Mesenchymal stem cell (in vitro differentiated cells and primary cell): ENCODE data around the gene ISOC2.

Experiments used
- DNase-seq: peaks from one replicate; pipeline ENCODE4 v3.0.0-alpha.2; 2013
- H2AFZ ChIP-seq: one replicate; pipeline ENCODE4 v1.6.1; 2013; ENCODE audit warnings: low read depth, mild to moderate bottlenecking, control low read depth, inconsistent platforms, low read length, moderate library complexity
- H2AK5ac ChIP-seq: 2 replicates; pipeline ENCODE4 v1.6.1; 2013; ENCODE audit warnings: low read length, moderate library complexity, mild to moderate bottlenecking, inconsistent platforms; ENCODE audit not compliant: severe bottlenecking
- H2BK120ac ChIP-seq: one replicate; pipeline ENCODE4 v1.6.1; 2013; ENCODE audit warnings: low read depth, mild to moderate bottlenecking, inconsistent platforms, low read length, moderate library complexity
- H2BK12ac ChIP-seq, 2 experiments: one replicate each; pipeline ENCODE4 v1.6.1; 2013; ENCODE audit warnings: inconsistent platforms in 2 of 2, low read length in 2 of 2, mild to moderate bottlenecking in 2 of 2, moderate library complexity in 2 of 2, control low read depth in 1 of 2
- H2BK15ac ChIP-seq: one replicate; pipeline ENCODE4 v1.6.1; 2013; ENCODE audit warnings: mild to moderate bottlenecking, low read depth, inconsistent platforms; ENCODE audit not compliant: poor library complexity, severe bottlenecking
- H2BK5ac ChIP-seq: 2 replicates; pipeline ENCODE4 v1.6.1; 2013; ENCODE audit warnings: low read depth, mild to moderate bottlenecking, low read length, control low read depth, inconsistent platforms; ENCODE audit not compliant: poor library complexity, severe bottlenecking
- H3K14ac ChIP-seq, 2 experiments: one replicate each; pipeline ENCODE4 v1.6.1; 2013; ENCODE audit warnings: inconsistent platforms in 2 of 2, low read length in 2 of 2, control low read depth in 1 of 2, mild to moderate bottlenecking in 1 of 2, moderate library complexity in 1 of 2
- H3K18ac ChIP-seq, 2 experiments: one replicate each; pipeline ENCODE4 v1.6.1; 2013; ENCODE audit warnings: inconsistent platforms in 2 of 2, low read length in 2 of 2, control low read depth in 1 of 2, low read depth in 1 of 2, mild to moderate bottlenecking in 1 of 2
- H3K23ac ChIP-seq, 2 experiments: one replicate each; pipeline ENCODE4 v1.6.1; 2013; ENCODE audit warnings: inconsistent platforms in 2 of 2, low read length in 2 of 2, mild to moderate bottlenecking in 2 of 2, moderate library complexity in 2 of 2, control low read depth in 1 of 2
- H3K27ac ChIP-seq: 2 replicates; pipeline ENCODE4 v1.5.1; 2013; ENCODE audit warnings: mild to moderate bottlenecking, moderate library complexity, low read length, control low read depth, inconsistent platforms; ENCODE audit not compliant: poor library complexity, severe bottlenecking
- H3K27me3 ChIP-seq, 2 experiments: 2 replicates each; pipeline versions ENCODE4 v1.6.1 to v1.7.0; 2013; ENCODE audit warnings: low read length in 2 of 2, mild to moderate bottlenecking in 2 of 2, moderate library complexity in 2 of 2, control low read depth in 1 of 2, inconsistent platforms in 1 of 2; ENCODE audit not compliant: control insufficient read depth in 1 of 2, insufficient read depth in 1 of 2
- H3K36me3 ChIP-seq, 2 experiments: 2 replicates each; pipeline versions ENCODE4 v1.6.1 to v1.7.0; 2013; ENCODE audit warnings: low read length in 2 of 2, control low read depth in 1 of 2, inconsistent platforms in 1 of 2, low read depth in 1 of 2, mild to moderate bottlenecking in 1 of 2; ENCODE audit not compliant: insufficient read depth in 2 of 2, control insufficient read depth in 1 of 2
- H3K4ac ChIP-seq, 2 experiments: one replicate each; pipeline ENCODE4 v1.6.1; 2013; ENCODE audit warnings: inconsistent platforms in 2 of 2, low read length in 2 of 2, mild to moderate bottlenecking in 2 of 2, moderate library complexity in 2 of 2, control low read depth in 1 of 2, low read depth in 1 of 2
- H3K4me1 ChIP-seq: 2 replicates; pipeline ENCODE4 v1.6.1; 2013; ENCODE audit warnings: low read depth, low read length, control low read depth; ENCODE audit not compliant: control insufficient read depth, insufficient read depth
- H3K4me2 ChIP-seq: 2 replicates; pipeline ENCODE4 v1.6.1; 2013; ENCODE audit warnings: low read length, mild to moderate bottlenecking, inconsistent platforms; ENCODE audit not compliant: poor library complexity, severe bottlenecking
- H3K4me3 ChIP-seq, 2 experiments: 2 replicates each; pipeline versions ENCODE4 v1.5.1 to v1.7.0; 2013; ENCODE audit warnings: low read length in 2 of 2, mild to moderate bottlenecking in 2 of 2, control low read depth in 1 of 2, low read depth in 1 of 2; ENCODE audit not compliant: insufficient read depth in 1 of 2
- H3K79me1 ChIP-seq: replicated peaks from 2 replicates; pipeline ENCODE4 v1.6.1; 2013; ENCODE audit warnings: mild to moderate bottlenecking, control low read depth, low read length, inconsistent platforms; ENCODE audit not compliant: poor library complexity, severe bottlenecking
- H3K9ac ChIP-seq: 2 replicates; pipeline ENCODE4 v1.7.0; 2013; ENCODE audit warnings: mild to moderate bottlenecking, low read length, moderate library complexity
- H3K9me3 ChIP-seq: 2 replicates; pipeline ENCODE4 v1.7.0; 2013; ENCODE audit warnings: mild to moderate bottlenecking, low read length; ENCODE audit not compliant: control insufficient read depth
- H4K8ac ChIP-seq: one replicate; pipeline ENCODE4 v1.6.1; 2013; ENCODE audit warnings: inconsistent platforms, mild to moderate bottlenecking, low read length, moderate library complexity
- H4K91ac ChIP-seq: one replicate; pipeline ENCODE4 v1.6.1; 2013; ENCODE audit warnings: mild to moderate bottlenecking, low read length, inconsistent platforms
- WGBS: methylation state at CpG from one replicate; pipeline ENCODE4 v1.1.7; 2013; ENCODE audit warnings: mixed read lengths; 5-methylcytosine and 5-hydroxymethylcytosine counted together

Gene ISOC2

DNA sequence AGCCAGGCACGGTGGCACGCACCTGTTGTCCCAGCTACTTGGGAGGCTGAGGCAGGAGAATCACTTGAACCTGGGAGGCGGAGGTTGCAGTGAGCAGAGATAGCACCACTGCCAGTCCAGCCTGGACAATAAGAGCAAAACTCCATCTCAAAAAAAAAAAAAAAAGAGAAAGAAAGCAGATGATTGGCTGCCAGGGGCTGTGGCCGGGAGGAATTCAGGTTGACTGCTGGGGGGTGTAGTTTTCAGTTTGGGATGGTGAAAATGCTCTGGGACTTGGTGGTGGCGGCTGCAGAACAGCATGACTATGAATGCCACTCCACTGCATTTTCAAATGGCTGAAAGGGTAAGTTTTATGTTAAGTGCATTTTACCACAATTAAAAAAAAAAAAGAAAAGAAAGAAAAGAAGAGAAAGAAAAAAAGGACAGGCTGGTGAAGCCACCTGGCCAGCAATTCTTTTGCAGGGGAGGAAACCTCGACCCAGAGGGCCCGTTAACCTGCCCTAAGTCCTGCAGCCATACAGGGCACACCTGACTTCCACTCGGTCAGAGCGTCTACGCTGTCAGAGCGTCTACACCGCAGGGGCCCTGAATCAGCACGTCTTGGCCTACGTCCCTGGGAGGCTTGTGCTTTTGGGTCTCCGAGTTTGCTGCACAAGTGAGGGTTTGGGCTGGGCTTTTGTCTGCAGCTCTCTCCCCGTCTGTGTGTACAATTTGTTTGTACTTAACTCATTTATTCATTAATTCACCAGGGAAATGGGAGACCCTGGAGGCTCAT is 3.6 kb downstream of the ISOC2 start:
- Histone ChIP-seq H2BK15ac (no peak overlapping the region), H3K4me2 (no peak overlapping the region), H3K79me1 (peaks cover 24% of the 10 kb centered on the region), H2BK12ac (no peak overlapping the region), H3K9me3 (no peaks in the 10 kb centered on the region), H3K4ac (no peak overlapping the region), H2AFZ (no peak overlapping the region), H3K4me1 (peaks cover 20% of the 10 kb centered on the region), H4K8ac (no peak overlapping the region), H3K18ac (no peak overlapping the region), H2BK5ac (no peak overlapping the region), H2BK120ac (no peak overlapping the region), H3K23ac (no peak overlapping the region), H3K14ac (no peak overlapping the region), H3K9ac (no peak overlapping the region), H3K36me3 (peaks cover 11 to 39% of the 10 kb centered on the region in 2 experiments), H4K91ac (no peak overlapping the region), H2AK5ac (no peak overlapping the region), H3K27ac (no peak overlapping the region), H3K27me3 (no peaks in the 10 kb centered on the region), H3K4me3 (no peak overlapping the region)
- WGBS = 93% methylated on average over 10 of the region's 16 CpGs
- no peak for DNase-seq

DNA sequence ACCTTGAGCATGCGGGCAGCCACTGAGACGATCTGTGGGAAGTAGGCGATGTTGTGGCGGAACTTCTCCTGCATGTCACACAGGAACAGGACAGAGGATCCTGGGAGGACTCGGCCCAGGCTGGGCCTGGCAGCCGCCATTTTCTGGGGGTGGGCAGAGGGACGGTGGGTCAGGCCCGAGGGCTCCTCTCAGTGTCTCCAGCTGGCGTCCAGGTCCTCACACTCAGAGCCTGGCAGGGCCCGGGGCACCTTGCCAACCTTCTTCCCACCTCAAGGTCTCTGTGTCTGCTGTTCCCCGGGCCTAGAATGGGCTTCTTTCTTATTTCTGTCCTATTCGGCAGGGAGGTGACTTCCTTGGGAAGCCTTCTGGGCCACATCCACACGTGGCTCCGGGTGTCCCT is 5.1 kb downstream of the ISOC2 start:
- H3K4me3 ChIP-seq = no peak overlapping the region
- peaks cover 11 to 39% of the 10 kb centered on the region in 2 experiments for H3K36me3 ChIP-seq
- H3K4ac ChIP-seq = no peak overlapping the region
- no peak overlapping the region for H3K27ac ChIP-seq
- peaks cover 9 to 11% of the 10 kb centered on the region in 2 experiments for H3K27me3 ChIP-seq
- H2BK15ac ChIP-seq = no peak overlapping the region
- 92% methylated on average over 14 of the region's 14 CpGs for WGBS
- H3K23ac ChIP-seq = no peak overlapping the region
- no peak overlapping the region for H2BK12ac ChIP-seq
- H3K4me1 ChIP-seq = peaks cover 28% of the 10 kb centered on the region
- H2AK5ac ChIP-seq = no peak overlapping the region
- no peak overlapping the region for H2BK120ac ChIP-seq
- H3K79me1 ChIP-seq = peaks cover 19% of the 10 kb centered on the region
- H3K14ac ChIP-seq = no peak overlapping the region
- no peak overlapping the region for H2AFZ ChIP-seq
- no peak overlapping the region for H4K91ac ChIP-seq
- H3K4me2 ChIP-seq = no peak overlapping the region
- no peak overlapping the region for H3K18ac ChIP-seq
- H4K8ac ChIP-seq = no peak overlapping the region
- no peak overlapping the region for H2BK5ac ChIP-seq
- no peak overlapping the region for H3K9ac ChIP-seq
- no peak for DNase-seq
- no peaks in the 10 kb centered on the region for H3K9me3 ChIP-seq

DNA sequence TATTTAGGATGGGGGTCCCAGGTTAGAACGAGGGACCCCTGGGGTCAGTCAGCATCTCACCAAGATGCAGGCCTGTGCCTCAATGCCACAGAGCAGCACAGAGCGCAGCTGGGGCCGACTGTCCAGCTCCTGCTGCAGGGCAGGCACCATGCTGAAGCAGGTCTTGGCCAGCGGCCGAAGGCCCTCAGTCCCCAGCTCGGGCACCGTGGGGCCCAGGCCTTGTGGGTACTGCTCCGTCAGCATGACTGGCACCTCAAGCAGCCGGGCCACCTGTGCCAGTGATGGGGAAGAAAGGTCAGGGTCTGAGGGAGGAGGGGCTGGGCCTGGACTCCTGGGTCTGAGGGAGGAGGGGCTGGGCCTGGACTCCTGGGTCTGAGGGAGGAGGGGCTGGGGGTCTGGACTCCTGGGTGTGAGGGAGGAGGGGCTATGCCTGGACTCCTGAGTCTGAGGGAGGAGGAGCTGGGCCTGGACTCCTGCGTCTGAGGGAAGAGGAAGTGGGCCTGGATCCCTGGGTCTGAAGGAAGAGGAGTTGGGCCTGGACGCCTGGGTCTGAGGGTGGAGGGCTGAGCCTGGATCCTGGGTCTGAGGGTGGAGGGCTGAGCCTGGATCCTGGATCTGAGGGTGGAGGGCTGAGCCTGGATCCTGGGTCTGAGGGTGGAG is 5.7 kb downstream of the ISOC2 start:
- WGBS = 92% methylated on average over 11 of the region's 11 CpGs
- H2AFZ ChIP-seq = no peak overlapping the region
- peaks cover 29% of the 10 kb centered on the region for H3K4me1 ChIP-seq
- H3K27ac ChIP-seq = no peak overlapping the region
- H2BK120ac ChIP-seq = no peak overlapping the region
- H3K4me2 ChIP-seq = no peak overlapping the region
- no peak overlapping the region for H2BK5ac ChIP-seq
- peaks cover 17% of the 10 kb centered on the region for H3K79me1 ChIP-seq
- no peak overlapping the region for H3K18ac ChIP-seq
- no peak overlapping the region for H4K8ac ChIP-seq
- H4K91ac ChIP-seq = no peak overlapping the region
- H3K9ac ChIP-seq = no peak overlapping the region
- no peak overlapping the region for H2AK5ac ChIP-seq
- no peaks in the 10 kb centered on the region for H3K9me3 ChIP-seq
- peaks cover 12 to 14% of the 10 kb centered on the region in 2 experiments for H3K27me3 ChIP-seq
- no peak overlapping the region for H2BK15ac ChIP-seq
- H3K14ac ChIP-seq = no peak overlapping the region
- H3K4ac ChIP-seq = no peak overlapping the region
- peaks cover 11 to 39% of the 10 kb centered on the region in 2 experiments for H3K36me3 ChIP-seq
- H2BK12ac ChIP-seq = no peak overlapping the region
- no peak overlapping the region for H3K4me3 ChIP-seq
- no peak overlapping the region for H3K23ac ChIP-seq
- no peak for DNase-seq

DNA sequence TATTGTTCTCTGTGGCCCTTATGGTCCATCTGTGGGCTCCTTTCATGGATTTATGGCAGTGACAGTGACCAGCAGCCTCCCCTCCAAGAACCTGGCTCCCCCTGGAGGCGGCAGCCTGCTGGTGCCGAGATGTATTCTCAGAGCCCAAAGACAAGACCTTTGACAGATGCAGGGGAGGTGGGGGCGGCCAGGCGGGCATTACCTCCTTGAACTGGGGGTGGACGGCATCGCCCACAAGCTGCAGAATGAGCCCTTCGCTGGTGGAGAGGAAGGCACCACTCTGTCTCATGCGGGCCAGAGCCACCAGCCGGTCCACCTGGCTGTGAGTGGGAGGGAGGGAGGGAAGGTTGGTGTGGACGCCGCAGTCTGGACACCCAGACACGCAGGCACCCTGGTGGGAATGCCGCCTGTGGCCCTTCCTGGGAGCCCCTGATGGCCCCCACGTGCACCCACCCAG is 6.6 kb downstream of the ISOC2 start:
- Histone ChIP-seq H3K4me2 (no peak overlapping the region), H3K14ac (no peak overlapping the region), H3K27ac (no peak overlapping the region), H2BK12ac (no peak overlapping the region), H3K4ac (no peak overlapping the region), H3K27me3 (peaks cover 18 to 21% of the 10 kb centered on the region in 2 experiments), H3K9ac (no peak overlapping the region), H4K91ac (no peak overlapping the region), H2AFZ (no peak overlapping the region), H2AK5ac (no peak overlapping the region), H4K8ac (no peak overlapping the region), H2BK5ac (no peak overlapping the region), H3K9me3 (no peaks in the 10 kb centered on the region), H3K4me3 (no peak overlapping the region), H2BK15ac (no peak overlapping the region), H3K18ac (no peak overlapping the region), H3K4me1 (peaks cover 26% of the 10 kb centered on the region), H3K36me3 (peaks cover 11 to 39% of the 10 kb centered on the region in 2 experiments), H2BK120ac (no peak overlapping the region), H3K23ac (no peak overlapping the region), H3K79me1 (peaks cover 17% of the 10 kb centered on the region)
- 63% methylated on average over 14 of the region's 14 CpGs for WGBS
- peak; percentile 48 for DNase-seq
